ENCODE data around the gene IDH3A. TPM values are rescaled to one million over a fixed set of nuclear protein-coding genes. Genes with fewer than 3 reads are reported as not detected.

IDH3A gene
- total RNA-seq, 1 donor from 2014 or later, result 71.6 TPM

DNA sequence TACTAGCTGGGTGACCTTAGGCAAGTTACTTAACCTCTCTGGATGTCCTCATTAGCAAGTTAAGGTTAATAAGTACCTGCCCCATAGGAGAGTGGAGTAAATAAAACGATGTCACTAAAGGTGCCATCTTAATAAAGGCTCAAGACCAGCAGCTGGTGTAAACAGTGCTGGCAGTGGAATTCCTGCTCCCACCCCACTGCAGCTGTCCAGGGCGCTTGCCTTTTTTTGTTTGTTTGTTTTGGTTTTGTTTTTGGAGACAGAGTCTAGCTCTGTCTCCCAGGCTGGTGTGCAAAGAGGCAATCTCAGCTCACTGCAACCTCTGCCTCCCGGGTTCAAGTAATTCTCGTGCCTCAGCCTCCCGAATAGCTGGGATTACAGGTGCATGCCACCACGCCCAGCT lies 28.9 kb downstream of the IDH3A start:
- TF ChIP-seq, protein P1, sequence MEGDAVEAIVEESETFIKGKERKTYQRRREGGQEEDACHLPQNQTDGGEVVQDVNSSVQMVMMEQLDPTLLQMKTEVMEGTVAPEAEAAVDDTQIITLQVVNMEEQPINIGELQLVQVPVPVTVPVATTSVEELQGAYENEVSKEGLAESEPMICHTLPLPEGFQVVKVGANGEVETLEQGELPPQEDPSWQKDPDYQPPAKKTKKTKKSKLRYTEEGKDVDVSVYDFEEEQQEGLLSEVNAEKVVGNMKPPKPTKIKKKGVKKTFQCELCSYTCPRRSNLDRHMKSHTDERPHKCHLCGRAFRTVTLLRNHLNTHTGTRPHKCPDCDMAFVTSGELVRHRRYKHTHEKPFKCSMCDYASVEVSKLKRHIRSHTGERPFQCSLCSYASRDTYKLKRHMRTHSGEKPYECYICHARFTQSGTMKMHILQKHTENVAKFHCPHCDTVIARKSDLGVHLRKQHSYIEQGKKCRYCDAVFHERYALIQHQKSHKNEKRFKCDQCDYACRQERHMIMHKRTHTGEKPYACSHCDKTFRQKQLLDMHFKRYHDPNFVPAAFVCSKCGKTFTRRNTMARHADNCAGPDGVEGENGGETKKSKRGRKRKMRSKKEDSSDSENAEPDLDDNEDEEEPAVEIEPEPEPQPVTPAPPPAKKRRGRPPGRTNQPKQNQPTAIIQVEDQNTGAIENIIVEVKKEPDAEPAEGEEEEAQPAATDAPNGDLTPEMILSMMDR (IDR thresholded peaks at IDR 0.05), result no peak
- no peaks in the 10 kb centered on the region for H3K36me3 ChIP-seq
- H3K4me3 ChIP-seq, result no peak overlapping the region
- H3K27me3 ChIP-seq, result no peaks in the 10 kb centered on the region
- no peak overlapping the region for H3K27ac ChIP-seq
- ATAC-seq (no peak), DNase-seq (no peak)
- intact Hi-C loops (cut with DNase I), result no loop called here
- H3K9me3 ChIP-seq, result no peaks in the 10 kb centered on the region
- H3K4me1 ChIP-seq, result no peaks in the 10 kb centered on the region

DNA sequence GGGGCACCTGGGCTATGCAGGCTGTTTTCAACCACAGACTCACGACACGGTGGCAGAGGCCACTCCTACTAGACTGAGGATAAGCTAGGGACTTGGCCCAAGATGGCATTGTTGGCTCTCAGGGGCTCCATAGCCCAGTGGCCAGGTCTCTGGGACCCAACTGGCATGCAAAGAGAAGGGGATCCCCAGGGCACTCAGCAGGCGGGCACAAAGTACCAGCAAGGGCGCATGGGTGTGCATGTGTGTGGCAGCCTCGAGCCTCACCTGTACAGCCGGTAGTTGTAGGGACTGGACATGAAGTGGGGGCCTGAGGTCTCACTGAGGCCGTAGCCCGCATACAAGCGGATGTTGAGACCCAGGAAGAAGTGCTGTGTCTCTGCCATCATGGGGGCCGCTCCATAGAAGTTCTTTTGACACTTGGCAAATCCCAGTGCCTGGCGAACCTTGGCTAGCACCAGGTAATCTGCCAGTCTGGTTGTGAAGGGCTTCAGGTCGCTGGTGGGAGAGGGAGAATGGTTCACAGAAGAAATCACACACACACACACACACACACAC lies 30.2 kb downstream of the IDH3A start:
- H3K9me3 ChIP-seq, result no peaks in the 10 kb centered on the region
- ATAC-seq, result peak; percentile 5
- no peak for DNase-seq

DNA sequence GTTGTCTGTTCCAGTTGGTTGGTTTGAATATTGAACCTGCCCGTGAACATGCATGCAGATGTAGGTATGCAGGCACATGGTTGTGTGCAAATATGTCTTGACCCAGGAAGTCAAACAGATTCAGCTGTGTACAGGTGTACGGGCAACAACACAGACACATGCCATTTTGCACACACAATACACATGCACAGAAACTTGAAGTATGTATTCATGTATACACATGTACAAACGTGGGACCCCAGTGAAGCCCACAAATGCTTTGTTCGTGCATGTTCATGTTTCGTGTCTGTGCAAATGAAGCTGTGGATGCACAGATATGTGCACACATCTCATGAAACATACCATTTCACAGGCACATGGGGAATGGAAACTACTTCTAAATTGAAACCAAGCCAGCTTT lies 30.7 kb downstream of the IDH3A start:
- ATAC-seq, result no peak
- intact Hi-C loops (cut with DNase I), result no loop called here
- TF ChIP-seq, protein P1 (IDR thresholded peaks at IDR 0.05), result no peak
- no peak for DNase-seq
- H3K27ac ChIP-seq, result no peak overlapping the region
- no peaks in the 10 kb centered on the region for H3K9me3 ChIP-seq
- H3K4me3 ChIP-seq, result no peak overlapping the region
- no peaks in the 10 kb centered on the region for H3K36me3 ChIP-seq
- no peaks in the 10 kb centered on the region for H3K4me1 ChIP-seq
- no peaks in the 10 kb centered on the region for H3K27me3 ChIP-seq

More for the DNA sequence above, 30.2 kb downstream of the IDH3A start:
- intact Hi-C loops (cut with DNase I), result no loop called here
- TF ChIP-seq, protein P1 (IDR thresholded peaks at IDR 0.05), result no peak
- no peak overlapping the region for H3K27ac ChIP-seq
- no peaks in the 10 kb centered on the region for H3K36me3 ChIP-seq
- no peaks in the 10 kb centered on the region for H3K27me3 ChIP-seq
- H3K4me3 ChIP-seq, result no peak overlapping the region
- H3K4me1 ChIP-seq, result no peaks in the 10 kb centered on the region

DNA sequence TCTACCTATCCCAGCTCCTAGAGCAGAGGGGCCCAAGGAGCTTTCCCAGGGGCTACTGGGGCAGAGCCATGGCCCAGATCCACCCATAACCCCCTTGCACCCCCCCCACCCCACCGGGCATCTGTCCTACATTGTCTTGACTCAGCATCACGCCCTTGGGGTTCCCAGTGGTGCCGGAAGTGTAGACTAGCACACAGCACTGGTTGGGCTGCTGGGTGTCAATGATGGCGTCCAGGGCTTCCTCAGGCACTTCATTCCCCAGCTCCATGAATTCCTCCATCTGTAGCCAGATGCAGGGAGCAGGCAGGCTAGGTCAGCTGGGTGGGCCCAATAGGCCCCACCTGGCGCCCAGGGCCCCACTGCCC lies 33.2 kb downstream of the IDH3A start:
- H3K4me3 ChIP-seq, result no peak overlapping the region
- ATAC-seq (no peak), DNase-seq (no peak)
- no peaks in the 10 kb centered on the region for H3K36me3 ChIP-seq
- H3K9me3 ChIP-seq, result no peaks in the 10 kb centered on the region
- TF ChIP-seq, protein P1 (IDR thresholded peaks at IDR 0.05), result no peak
- H3K27ac ChIP-seq, result no peak overlapping the region
- no peaks in the 10 kb centered on the region for H3K4me1 ChIP-seq
- H3K27me3 ChIP-seq, result no peaks in the 10 kb centered on the region
- intact Hi-C loops (cut with DNase I), result no loop called here

DNA sequence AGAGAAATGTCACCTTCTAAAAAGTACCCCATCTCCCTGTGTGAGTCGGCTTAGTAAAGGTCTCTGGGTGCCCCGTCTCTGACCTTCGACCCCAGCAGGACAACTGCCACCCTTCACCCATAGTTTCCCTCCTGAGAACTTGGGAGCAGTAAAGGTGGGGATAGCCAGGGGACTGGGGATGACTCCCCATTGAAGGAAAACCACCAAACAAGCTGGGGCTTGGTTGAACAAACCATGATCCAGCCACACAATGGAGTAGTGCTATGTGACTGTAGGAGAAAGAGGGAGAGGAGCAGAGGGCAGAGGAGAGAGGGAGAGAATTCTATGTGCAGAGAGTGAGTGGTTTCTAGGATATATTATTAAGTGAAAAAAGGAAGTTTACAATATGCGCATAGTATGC lies 33.7 kb downstream of the IDH3A start:
- TF ChIP-seq, protein P1 (IDR thresholded peaks at IDR 0.05), result no peak
- intact Hi-C loops (cut with DNase I), result no loop called here
- Histone ChIP-seq H3K9me3 (no peaks in the 10 kb centered on the region), H3K4me1 (no peaks in the 10 kb centered on the region), H3K4me3 (no peak overlapping the region), H3K36me3 (no peaks in the 10 kb centered on the region), H3K27me3 (no peaks in the 10 kb centered on the region), H3K27ac (no peak overlapping the region)
- DNase-seq (no peak), ATAC-seq (no peak)
